GM19395 (cell line): ENCODE data around the gene CADPS2.

Experiments
- ATAC-seq: cut with Tn5 transposase; IDR thresholded peaks from one replicate; pipeline ENCODE4 v1.9.1; 2021; ENCODE audit warnings: mild to moderate bottlenecking, moderate library complexity; ENCODE audit not compliant: unreplicated experiment

Gene CADPS2

DNA sequence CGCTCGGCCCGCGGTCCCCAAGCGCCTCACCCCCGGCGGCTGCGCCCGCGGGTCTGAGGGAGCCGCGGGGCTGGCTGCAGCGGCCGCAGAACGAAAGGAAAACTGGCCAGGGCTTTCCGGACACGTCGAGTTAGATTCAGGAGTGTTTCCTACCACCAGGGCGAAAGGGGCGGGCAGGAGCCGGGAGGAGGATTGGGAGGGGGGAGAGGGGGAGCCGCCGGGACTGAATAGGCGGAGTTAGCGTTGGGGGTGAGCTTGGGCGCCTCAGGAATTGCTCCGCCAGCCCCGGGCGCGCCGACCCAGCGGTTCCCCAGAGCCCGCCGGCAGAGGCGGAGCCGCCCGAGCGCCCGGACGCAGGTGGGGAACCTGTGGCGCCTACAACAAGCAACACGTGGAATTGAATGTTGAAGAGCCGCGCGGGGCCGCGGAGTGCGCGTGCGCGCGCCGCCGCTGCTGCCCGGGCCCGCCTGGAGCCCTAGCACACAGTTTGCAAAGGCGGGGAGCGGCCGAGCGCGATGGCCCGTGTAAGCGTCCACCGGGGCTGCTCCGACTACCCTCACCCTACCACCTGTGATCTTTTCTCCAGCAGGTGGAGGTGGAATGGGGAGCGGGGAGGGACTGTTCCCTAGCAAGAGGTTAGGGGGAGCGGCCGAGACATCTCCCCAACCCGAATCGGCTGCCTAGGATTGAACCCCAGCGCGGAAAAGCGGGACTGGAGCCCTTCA, at the start of gene CADPS2:
TSS of gene CADPS2 (minus strand) at position 104 of the 725 bp plus-strand sequence. CDS start 123 bp downstream, outside the sequence.
- peak; percentile 71 for ATAC-seq

GRCh38 chr7:122935620-122936019, 49.4 kb upstream of the CADPS2 start:
- ATAC-seq, result no peak

DNA sequence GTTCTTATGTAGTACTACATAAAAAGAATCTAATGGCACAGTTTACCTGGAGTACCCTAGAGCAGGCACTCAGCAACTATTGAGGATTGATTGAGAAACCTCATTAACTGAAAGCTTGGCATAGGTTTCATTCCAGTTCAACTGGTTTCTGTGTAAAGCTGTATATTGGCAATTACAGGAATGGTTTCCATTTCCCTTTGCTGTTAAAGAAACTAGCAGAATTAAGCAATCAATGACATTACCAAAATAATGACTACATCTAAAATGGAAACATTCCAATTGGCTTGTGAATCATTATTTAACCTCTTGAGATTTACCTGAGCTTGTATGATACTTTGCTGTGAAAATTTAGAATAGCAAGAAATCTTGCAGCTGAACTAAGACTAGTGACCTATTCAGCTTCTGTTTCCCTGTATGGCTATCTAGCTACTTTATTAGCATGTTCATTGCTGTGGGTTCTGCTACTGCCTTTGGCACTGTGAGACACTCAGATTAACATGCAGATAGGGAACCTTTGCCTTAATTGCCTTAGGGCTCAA, 33.5 kb upstream of the CADPS2 start:
- ATAC-seq, result no peak

DNA sequence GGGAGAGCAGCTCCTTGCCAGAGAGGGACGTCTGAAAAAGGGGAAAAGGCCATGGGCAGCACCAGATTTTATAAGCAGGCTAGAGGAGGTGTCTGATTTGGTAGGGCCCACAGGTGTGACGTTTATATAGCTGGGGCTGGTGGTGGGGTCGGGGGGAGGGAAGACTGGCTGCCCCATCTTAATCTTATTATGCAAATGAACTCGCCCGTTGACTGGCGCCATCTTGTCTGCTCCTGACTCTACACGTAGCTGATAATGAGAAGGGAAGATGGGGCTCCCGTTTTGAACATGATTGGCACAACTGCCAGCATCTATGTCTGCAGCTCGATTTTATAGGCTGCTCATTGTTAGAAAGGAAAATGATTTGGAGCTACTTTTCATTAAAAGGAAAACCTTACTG, 28.6 kb upstream of the CADPS2 start:
- no peak for ATAC-seq

- ATAC-seq, result no peak
Observed at GRCh38 chr7:122913608-122914007, 27.3 kb upstream of the CADPS2 start.

- ATAC-seq, result peak; percentile 65
Observed at GRCh38 chr7:122902751-122903495, 16.7 kb upstream of the CADPS2 start.

DNA sequence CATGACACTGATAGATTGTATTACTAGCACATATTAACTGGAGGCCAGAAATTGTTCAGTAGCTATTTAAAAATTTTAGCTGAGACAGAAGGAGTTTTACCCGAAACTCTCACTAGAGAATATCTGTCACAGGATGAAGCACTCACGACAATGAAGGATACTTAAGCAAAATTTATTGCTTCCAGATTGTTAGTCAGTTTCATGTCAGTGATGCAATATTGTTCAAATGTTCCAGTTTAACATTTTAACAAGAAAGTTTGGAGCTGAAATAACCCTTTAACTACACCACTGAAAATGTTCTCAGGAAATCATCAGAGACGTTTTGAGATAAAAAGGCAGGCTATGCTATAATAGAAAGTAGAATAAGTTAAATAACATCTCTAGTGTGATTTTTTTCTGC, 15.0 kb upstream of the CADPS2 start:
- ATAC-seq, result no peak

- no peak for ATAC-seq
Observed at GRCh38 chr7:122896509-122896908, 10.2 kb upstream of the CADPS2 start.

- no peak for ATAC-seq
Observed at GRCh38 chr7:122893486-122893885, 7.2 kb upstream of the CADPS2 start.

GRCh38 chr7:122889116-122889515, 2.9 kb upstream of the CADPS2 start:
- no peak for ATAC-seq

GRCh38 chr7:122887848-122888247, 1.6 kb upstream of the CADPS2 start:
- ATAC-seq, result no peak

- peak; percentile 23 for ATAC-seq
Observed at GRCh38 chr7:122887198-122887597, 938 bp upstream of the CADPS2 start.

DNA sequence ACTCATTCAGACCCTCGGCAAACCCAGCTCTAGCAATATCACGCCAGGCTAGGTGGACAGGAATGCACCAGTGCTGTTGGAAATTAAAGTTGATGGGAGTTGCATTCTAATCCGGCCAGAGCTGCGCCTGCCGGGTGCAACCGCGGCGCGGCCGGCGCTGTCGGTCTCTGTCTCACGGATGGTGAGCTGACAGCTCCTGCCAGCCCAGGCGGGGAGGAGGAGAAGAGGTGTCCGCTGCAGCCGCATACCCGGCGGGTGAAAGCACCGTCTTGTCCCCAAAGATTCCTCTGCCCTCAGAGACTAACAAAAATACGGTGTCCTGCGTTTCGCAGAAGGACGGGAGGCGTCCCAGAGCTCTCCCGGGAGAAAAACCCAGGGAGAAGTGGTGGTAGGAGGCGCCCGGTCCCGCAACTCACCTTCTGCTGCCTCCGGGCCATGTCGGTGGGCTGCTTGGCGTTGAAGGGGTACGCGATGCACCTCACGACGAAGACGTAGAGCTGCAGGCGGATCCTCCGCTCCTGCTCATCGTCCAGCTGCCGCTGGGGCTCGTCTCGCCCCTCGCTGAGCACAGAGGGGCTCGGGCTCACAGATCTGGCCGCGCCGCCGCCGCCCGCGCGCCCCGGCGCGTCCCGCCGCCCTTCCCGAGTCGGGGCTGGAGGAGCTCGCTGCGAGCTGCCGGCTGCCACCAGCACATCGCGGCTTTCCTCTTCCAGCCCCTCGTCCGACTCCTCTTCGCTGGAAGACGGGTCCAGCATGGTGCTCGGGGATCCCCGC, 490 bp downstream of the CADPS2 start:
- ATAC-seq, result peak; percentile 46

DNA sequence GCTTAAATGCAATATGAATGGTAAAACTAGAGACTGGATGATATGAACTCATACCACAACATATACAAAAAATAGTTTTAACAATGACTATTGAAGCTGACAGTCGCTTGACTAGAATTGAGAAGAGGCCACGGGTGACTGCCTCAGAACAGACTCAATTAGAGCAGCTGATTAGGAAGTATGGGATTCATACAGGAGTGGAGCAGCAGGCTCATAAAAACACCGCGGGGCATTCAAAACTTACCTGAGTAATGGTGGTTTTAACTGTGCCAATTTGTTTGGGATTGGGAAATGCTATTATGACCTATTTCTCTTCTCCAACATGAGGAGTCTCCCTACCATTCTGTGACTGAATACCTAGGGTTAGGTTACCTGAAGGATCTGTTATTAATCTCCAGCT, 2.1 kb downstream of the CADPS2 start:
- ATAC-seq, result no peak

DNA sequence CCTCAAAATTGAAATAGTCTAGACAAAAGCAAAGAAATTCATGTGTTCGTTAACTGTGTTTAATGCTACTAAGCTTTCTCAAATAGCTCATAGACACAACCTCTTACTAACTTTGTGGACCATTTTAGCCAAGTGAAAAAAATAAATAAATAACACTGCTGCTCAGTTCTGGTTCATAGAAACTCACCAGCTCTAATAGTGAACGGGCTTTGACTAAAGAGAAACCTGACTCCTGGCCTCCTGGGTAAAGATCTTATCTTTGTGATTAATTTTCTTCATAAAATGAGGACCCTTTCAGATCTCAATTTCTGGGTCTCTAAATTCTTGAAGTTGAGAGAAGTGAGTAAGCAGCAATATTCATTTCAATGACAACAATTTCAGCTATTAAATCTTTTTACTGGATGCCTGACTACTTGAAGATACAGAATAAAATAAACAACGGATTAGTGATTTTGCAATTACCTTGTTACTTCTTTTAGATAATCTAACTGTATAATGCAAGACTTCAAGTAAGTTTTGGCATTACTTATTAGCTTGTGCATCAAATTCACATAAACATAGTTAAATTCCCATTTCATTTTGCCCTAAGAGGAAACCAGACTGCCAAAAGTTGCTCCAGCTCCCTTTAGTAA, 3.1 kb downstream of the CADPS2 start:
- ATAC-seq, result no peak

- ATAC-seq, result no peak
Observed at GRCh38 chr7:122881324-122881723, 4.9 kb downstream of the CADPS2 start.

DNA sequence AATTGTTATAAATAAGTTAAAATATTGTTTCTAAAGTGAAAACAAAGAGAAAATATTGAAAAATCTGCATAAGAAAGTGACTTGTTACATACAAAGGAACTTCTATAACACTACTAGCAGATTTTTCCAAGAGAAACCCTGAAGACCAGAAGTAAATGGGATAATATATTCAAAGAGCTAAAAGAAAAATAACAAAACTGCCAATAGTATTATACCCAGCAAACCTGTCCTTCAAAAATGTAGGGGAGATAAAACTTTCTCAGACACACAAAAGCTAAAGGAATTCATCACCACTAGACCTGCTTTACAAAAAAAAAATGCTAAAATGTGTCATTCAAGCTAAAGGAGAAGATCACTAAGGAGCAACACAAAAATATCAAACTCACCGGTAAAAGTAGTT, 17.0 kb downstream of the CADPS2 start:
- ATAC-seq, result no peak

GRCh38 chr7:122867471-122867980, 18.7 kb downstream of the CADPS2 start:
- ATAC-seq, result no peak

- ATAC-seq, result no peak
Observed at GRCh38 chr7:122864838-122865237, 21.4 kb downstream of the CADPS2 start.

DNA sequence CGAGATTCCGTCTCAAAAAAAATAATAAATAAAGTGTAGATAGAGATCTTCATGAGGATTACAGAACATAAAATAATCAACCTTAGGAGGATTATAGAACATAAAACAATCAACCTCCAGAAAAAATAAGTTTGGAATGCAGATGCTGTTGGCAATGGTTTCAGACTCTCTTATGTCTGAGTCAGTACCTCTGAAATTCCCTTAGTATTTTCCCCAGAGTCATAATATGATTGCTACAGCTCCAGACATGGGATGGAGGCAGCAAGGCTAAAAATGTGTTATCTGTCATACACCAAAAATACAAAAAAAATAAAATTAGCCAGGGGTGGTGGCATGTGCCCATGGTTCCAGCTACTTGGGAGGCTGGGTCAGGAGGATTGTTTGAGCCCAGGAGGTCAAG, 22.2 kb downstream of the CADPS2 start:
- no peak for ATAC-seq

DNA sequence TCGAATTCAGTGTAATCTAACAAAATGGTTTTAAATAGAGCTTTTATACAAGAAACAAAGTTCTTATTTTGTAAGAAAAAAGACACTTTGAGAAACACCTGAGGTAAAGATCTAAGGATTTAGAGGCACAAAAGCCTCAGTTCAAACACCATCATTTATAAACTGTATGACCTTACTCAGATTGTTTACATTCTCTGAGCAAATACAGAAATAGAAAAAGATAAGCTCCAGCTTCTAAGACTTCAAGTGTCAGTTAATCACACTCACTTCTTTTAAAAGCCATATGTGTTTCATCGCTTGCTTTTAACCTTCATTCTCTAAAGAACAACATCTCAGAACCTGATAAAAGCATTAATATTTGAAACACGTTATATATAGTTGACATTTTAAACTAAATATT, 27.9 kb downstream of the CADPS2 start:
- no peak for ATAC-seq
